Activated T-helper 17 cell treated with anti-CD3 and anti-CD28 coated beads, Interleukin-2, amount 50 U/mL, for 72 hours (primary cell): Measurements from ENCODE around the gene GABRE. TPM values are rescaled to one million over a fixed set of nuclear protein-coding genes. Genes with fewer than 3 reads are reported as not detected.
"Not testable (repeated sequence)": the region's sequence is repeated elsewhere in the genome, so short reads cannot be mapped to it uniquely, and the experiment has no call there.

Source experiments
- ATAC-seq: fragments of 150-1000 bp; cut with Tn5 transposase; replicated peaks from 2 replicates; pipeline ENCODE4 v1.10.0; 2021; ENCODE audit warnings: mild to moderate bottlenecking, moderate library complexity
- H3K27ac Mint-ChIP-seq: one replicate; pipeline ENCODE4 v1.8.0; 2022; ENCODE audit warnings: mixed read lengths
- H3K27me3 Mint-ChIP-seq: one replicate; pipeline ENCODE4 v1.8.0; 2022; ENCODE audit warnings: mixed read lengths
- H3K36me3 Mint-ChIP-seq: one replicate; pipeline ENCODE4 v1.8.0; 2022; ENCODE audit warnings: low read depth, mild to moderate bottlenecking, mixed read lengths
- H3K4me1 Mint-ChIP-seq: one replicate; pipeline ENCODE4 v1.8.0; 2022; ENCODE audit warnings: mixed read lengths
- H3K4me3 Mint-ChIP-seq: one replicate; pipeline ENCODE4 v1.8.0; 2022; ENCODE audit warnings: mild to moderate bottlenecking, mixed read lengths
- H3K9me3 Mint-ChIP-seq: one replicate; pipeline ENCODE4 v1.8.0; 2022; ENCODE audit warnings: mixed read lengths
- total RNA-seq, 2 donors: library from RNA; stranded (reverse); gene quantifications; one replicate each; pipeline ENCODE4 v1.2.3, GENCODE V29; 2022

The GABRE gene
- total RNA-seq, 2 donors from 2014 or later, result not detected

- ATAC-seq, result no peak
- no peak overlapping the region for H3K27ac Mint-ChIP-seq
- H3K9me3 Mint-ChIP-seq, result no peaks in the 10 kb centered on the region
- H3K36me3 Mint-ChIP-seq, result no peaks in the 10 kb centered on the region
- H3K4me1 Mint-ChIP-seq, result no peaks in the 10 kb centered on the region
- no peak overlapping the region for H3K4me3 Mint-ChIP-seq
- no peaks in the 10 kb centered on the region for H3K27me3 Mint-ChIP-seq
These were observed 45.4 kb downstream of the GABRE start for GRCh38 chrX:151929126-151929525.

GRCh38 chrX:151923648-151924047 is 50.8 kb downstream of the GABRE start:
- Mint-ChIP-seq H3K27ac (no peak overlapping the region), H3K9me3 (no peaks in the 10 kb centered on the region), H3K4me1 (no peaks in the 10 kb centered on the region), H3K27me3 (no peaks in the 10 kb centered on the region), H3K4me3 (no peak overlapping the region), H3K36me3 (no peaks in the 10 kb centered on the region)
- no peak for ATAC-seq

- no peak overlapping the region for H3K27ac Mint-ChIP-seq
- no peaks in the 10 kb centered on the region for H3K4me1 Mint-ChIP-seq
- no peaks in the 10 kb centered on the region for H3K36me3 Mint-ChIP-seq
- ATAC-seq, result no peak
- no peaks in the 10 kb centered on the region for H3K9me3 Mint-ChIP-seq
- no peak overlapping the region for H3K4me3 Mint-ChIP-seq
- no peaks in the 10 kb centered on the region for H3K27me3 Mint-ChIP-seq
These were observed 51.8 kb downstream of the GABRE start for GRCh38 chrX:151922692-151923091.

- Mint-ChIP-seq H3K4me3 (no peak overlapping the region), H3K4me1 (no peaks in the 10 kb centered on the region), H3K27ac (no peak overlapping the region), H3K36me3 (no peaks in the 10 kb centered on the region), H3K9me3 (no peaks in the 10 kb centered on the region), H3K27me3 (no peaks in the 10 kb centered on the region)
- no peak for ATAC-seq
These were observed 52.6 kb downstream of the GABRE start for GRCh38 chrX:151921866-151922265.

GRCh38 chrX:151921292-151921691 is 53.2 kb downstream of the GABRE start:
- H3K27ac Mint-ChIP-seq, result no peak overlapping the region
- H3K4me3 Mint-ChIP-seq, result no peak overlapping the region
- no peaks in the 10 kb centered on the region for H3K9me3 Mint-ChIP-seq
- no peaks in the 10 kb centered on the region for H3K36me3 Mint-ChIP-seq
- no peaks in the 10 kb centered on the region for H3K27me3 Mint-ChIP-seq
- H3K4me1 Mint-ChIP-seq, result no peaks in the 10 kb centered on the region
- no peak for ATAC-seq

GRCh38 chrX:151920530-151920929 is 53.9 kb downstream of the GABRE start:
- H3K4me3 Mint-ChIP-seq, result no peak overlapping the region
- H3K9me3 Mint-ChIP-seq, result no peaks in the 10 kb centered on the region
- H3K4me1 Mint-ChIP-seq, result no peaks in the 10 kb centered on the region
- ATAC-seq, result no peak
- H3K36me3 Mint-ChIP-seq, result no peaks in the 10 kb centered on the region
- H3K27ac Mint-ChIP-seq, result no peak overlapping the region
- H3K27me3 Mint-ChIP-seq, result no peaks in the 10 kb centered on the region

GRCh38 chrX:151920101-151920500 is 54.4 kb downstream of the GABRE start:
- Mint-ChIP-seq H3K36me3 (no peaks in the 10 kb centered on the region), H3K4me1 (no peaks in the 10 kb centered on the region), H3K9me3 (no peaks in the 10 kb centered on the region), H3K27me3 (no peaks in the 10 kb centered on the region), H3K27ac (no peak overlapping the region), H3K4me3 (no peak overlapping the region)
- no peak for ATAC-seq

- Mint-ChIP-seq H3K9me3 (no peaks in the 10 kb centered on the region), H3K36me3 (no peaks in the 10 kb centered on the region), H3K4me3 (no peak overlapping the region), H3K27me3 (no peaks in the 10 kb centered on the region), H3K27ac (no peak overlapping the region), H3K4me1 (no peaks in the 10 kb centered on the region)
- no peak for ATAC-seq
These were observed 54.9 kb downstream of the GABRE start for GRCh38 chrX:151919610-151920009.

GRCh38 chrX:151918736-151919135 is 55.7 kb downstream of the GABRE start:
- H3K27ac Mint-ChIP-seq, H3K9me3 Mint-ChIP-seq, H3K4me3 Mint-ChIP-seq, ATAC-seq, H3K36me3 Mint-ChIP-seq, H3K27me3 Mint-ChIP-seq, H3K4me1 Mint-ChIP-seq: not testable (repeated sequence)

- Mint-ChIP-seq H3K27ac (no peak within 1 kb of the TSS), H3K27me3 (no peaks in the 10 kb centered on the region)
- no peak for ATAC-seq
These were observed 61.7 kb downstream of the GABRE start, which contains the start of gene MAGEA4 for GRCh38 chrX:151912780-151913179. TSS of gene MAGEA4 (plus strand) at chrX:151912889. CDS start at chrX:151923665, 10,776 bp downstream.

GRCh38 chrX:151912221-151912620 is 62.3 kb downstream of the GABRE start:
- Mint-ChIP-seq H3K4me3 (no peak overlapping the region), H3K27me3 (no peaks in the 10 kb centered on the region), H3K36me3 (no peaks in the 10 kb centered on the region), H3K9me3 (no peaks in the 10 kb centered on the region), H3K4me1 (no peaks in the 10 kb centered on the region), H3K27ac (no peak overlapping the region)
- no peak for ATAC-seq

More at GRCh38 chrX:151912780-151913179, 61.7 kb downstream of the GABRE start, which contains the start of gene MAGEA4:
- Mint-ChIP-seq H3K4me3 (no peak within 1 kb of the TSS), H3K9me3 (no peaks in the 10 kb centered on the region), H3K4me1 (no peaks in the 10 kb centered on the region), H3K36me3 (no peaks in the 10 kb centered on the region)

- ATAC-seq, result no peak
- Mint-ChIP-seq H3K4me3 (no peak overlapping the region), H3K36me3 (no peaks in the 10 kb centered on the region), H3K4me1 (no peaks in the 10 kb centered on the region), H3K27ac (no peak overlapping the region), H3K9me3 (no peaks in the 10 kb centered on the region), H3K27me3 (no peaks in the 10 kb centered on the region)
These were observed 69.5 kb downstream of the GABRE start for GRCh38 chrX:151904989-151905388.

Other genes starting within 250 kb of the GABRE start
- gene CNGA2, start 239.9 kb downstream of the GABRE start, total RNA-seq, result not detected
- not detected for gene MAGEA4, start 61.8 kb downstream of the GABRE start, total RNA-seq
- gene MAGEA10, start 163.9 kb upstream of the GABRE start, total RNA-seq, result not detected